HG02678 (cell line): Measurements from ENCODE around the gene EMILIN2.
A peak's percentile ranks its signal among the peaks of the same experiment; 100 is the strongest.

Source experiments
- ATAC-seq: cut with Tn5 transposase; IDR thresholded peaks from one replicate; pipeline ENCODE4 v1.9.1; 2021; ENCODE audit warnings: mild to moderate bottlenecking, moderate library complexity; ENCODE audit not compliant: unreplicated experiment

The EMILIN2 gene

GRCh38 chr18:2872095-2872494 lies 25.3 kb downstream of the EMILIN2 start:
- no peak for ATAC-seq

GRCh38 chr18:2874765-2875164 lies 28.0 kb downstream of the EMILIN2 start:
- no peak for ATAC-seq

- ATAC-seq, result no peak
Measured at GRCh38 chr18:2878656-2879330, 32.0 kb downstream of the EMILIN2 start.

- ATAC-seq, result no peak
Measured at GRCh38 chr18:2879889-2880288, 33.1 kb downstream of the EMILIN2 start.

- ATAC-seq, result no peak
Measured at GRCh38 chr18:2880473-2880872, 33.7 kb downstream of the EMILIN2 start.

GRCh38 chr18:2881088-2881839 lies 34.5 kb downstream of the EMILIN2 start:
- ATAC-seq, result no peak

- no peak for ATAC-seq
Measured at GRCh38 chr18:2881840-2882195, 35.0 kb downstream of the EMILIN2 start.

GRCh38 chr18:2882201-2882600 lies 35.4 kb downstream of the EMILIN2 start:
- no peak for ATAC-seq

- ATAC-seq, result peak; percentile 69
Measured at GRCh38 chr18:2883076-2883735, 36.4 kb downstream of the EMILIN2 start.

GRCh38 chr18:2884706-2885285 lies 38.0 kb downstream of the EMILIN2 start:
- no peak for ATAC-seq

GRCh38 chr18:2887470-2887869 lies 40.7 kb downstream of the EMILIN2 start:
- no peak for ATAC-seq

GRCh38 chr18:2889761-2890192 lies 43.0 kb downstream of the EMILIN2 start:
- no peak for ATAC-seq

- ATAC-seq, result no peak
Measured at GRCh38 chr18:2890606-2891005, 43.8 kb downstream of the EMILIN2 start.

- ATAC-seq, result no peak
Measured at GRCh38 chr18:2891526-2892431, 45.0 kb downstream of the EMILIN2 start.

GRCh38 chr18:2893056-2893455 lies 46.2 kb downstream of the EMILIN2 start:
- no peak for ATAC-seq

- no peak for ATAC-seq
Measured at GRCh38 chr18:2893676-2894075, 46.9 kb downstream of the EMILIN2 start.

GRCh38 chr18:2894131-2894840 lies 47.5 kb downstream of the EMILIN2 start:
- no peak for ATAC-seq

- no peak for ATAC-seq
Measured at GRCh38 chr18:2894841-2895370, 48.1 kb downstream of the EMILIN2 start.

- ATAC-seq, result no peak
Measured at GRCh38 chr18:2895391-2895790, 48.6 kb downstream of the EMILIN2 start.

GRCh38 chr18:2896990-2897389 lies 50.2 kb downstream of the EMILIN2 start:
- ATAC-seq, result no peak
